ENCODE data around the gene PTPN14.

Gene PTPN14

DNA sequence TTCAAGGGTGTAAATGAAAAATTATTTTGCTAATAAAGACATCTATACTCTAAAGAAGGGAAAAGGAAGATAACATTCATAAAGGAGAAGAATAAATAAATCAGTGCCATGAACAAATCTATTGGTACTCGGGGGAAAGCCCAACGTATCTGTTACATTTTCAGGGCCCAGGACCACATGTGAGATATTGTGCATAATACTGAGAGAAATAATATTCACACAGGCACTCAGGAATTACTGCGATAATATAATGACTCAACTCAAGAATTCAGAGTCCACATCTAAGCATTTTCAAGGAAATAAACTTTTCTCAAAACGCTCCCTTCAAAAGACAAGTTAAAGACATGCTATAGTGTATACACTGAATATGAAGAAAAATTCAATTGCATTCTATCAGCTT lies 161.7 kb downstream of the PTPN14 start:
- TF ChIP-seq, protein P1, sequence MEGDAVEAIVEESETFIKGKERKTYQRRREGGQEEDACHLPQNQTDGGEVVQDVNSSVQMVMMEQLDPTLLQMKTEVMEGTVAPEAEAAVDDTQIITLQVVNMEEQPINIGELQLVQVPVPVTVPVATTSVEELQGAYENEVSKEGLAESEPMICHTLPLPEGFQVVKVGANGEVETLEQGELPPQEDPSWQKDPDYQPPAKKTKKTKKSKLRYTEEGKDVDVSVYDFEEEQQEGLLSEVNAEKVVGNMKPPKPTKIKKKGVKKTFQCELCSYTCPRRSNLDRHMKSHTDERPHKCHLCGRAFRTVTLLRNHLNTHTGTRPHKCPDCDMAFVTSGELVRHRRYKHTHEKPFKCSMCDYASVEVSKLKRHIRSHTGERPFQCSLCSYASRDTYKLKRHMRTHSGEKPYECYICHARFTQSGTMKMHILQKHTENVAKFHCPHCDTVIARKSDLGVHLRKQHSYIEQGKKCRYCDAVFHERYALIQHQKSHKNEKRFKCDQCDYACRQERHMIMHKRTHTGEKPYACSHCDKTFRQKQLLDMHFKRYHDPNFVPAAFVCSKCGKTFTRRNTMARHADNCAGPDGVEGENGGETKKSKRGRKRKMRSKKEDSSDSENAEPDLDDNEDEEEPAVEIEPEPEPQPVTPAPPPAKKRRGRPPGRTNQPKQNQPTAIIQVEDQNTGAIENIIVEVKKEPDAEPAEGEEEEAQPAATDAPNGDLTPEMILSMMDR (conservative IDR thresholded peaks at IDR 0.05), result no peak
- no peak for TF ChIP-seq ZFX (IDR thresholded peaks at IDR 0.05)
- no peak overlapping the region for H3K27ac ChIP-seq

DNA sequence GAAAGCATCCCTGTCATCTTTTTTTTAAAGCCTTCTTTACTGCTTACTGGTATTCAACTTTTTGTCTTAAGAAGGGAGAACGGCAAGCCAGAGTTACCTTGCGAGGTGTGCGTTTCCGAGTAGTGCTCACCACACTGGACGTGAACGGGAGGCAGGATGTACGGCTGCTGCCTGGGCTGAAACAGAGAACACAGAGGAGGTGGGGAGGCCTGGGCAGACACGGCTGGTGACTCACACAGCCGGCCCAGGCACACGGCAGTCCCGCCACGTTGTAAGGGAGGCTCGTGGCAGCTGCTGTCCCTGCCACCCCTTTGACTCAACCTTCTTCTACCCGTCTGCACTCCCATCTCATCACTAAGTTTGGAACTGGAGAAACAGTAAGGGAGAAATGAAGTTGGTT lies 164.7 kb downstream of the PTPN14 start:
- no peak overlapping the region for H3K27ac ChIP-seq

DNA sequence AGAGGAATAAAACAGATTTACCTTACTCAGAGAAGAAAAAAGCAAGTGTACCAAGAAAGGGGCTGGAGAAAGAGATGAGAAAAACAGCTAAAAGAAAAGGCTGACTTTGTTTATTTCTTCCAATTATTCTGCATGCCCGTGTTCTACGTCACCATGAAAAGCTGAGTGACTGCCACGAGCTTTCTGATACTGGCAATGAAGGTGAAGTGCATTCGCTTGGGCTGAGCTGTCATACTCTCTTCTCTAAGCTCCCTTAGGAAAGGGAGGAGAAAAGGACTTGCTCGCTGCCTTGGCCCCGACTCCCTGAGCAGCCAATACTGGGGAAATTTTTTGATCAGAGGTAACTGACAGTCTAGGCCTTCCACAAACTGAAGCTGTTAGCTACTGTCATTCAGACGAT lies 165.1 kb downstream of the PTPN14 start:
- no peak overlapping the region for H3K27ac ChIP-seq
- TF ChIP-seq, protein P1 (conservative IDR thresholded peaks at IDR 0.05), result no peak
- no peak for TF ChIP-seq ZFX (IDR thresholded peaks at IDR 0.05)

More for the DNA sequence above, 164.7 kb downstream of the PTPN14 start:
- TF ChIP-seq, protein P1 (conservative IDR thresholded peaks at IDR 0.05), result no peak
- TF ChIP-seq ZFX (IDR thresholded peaks at IDR 0.05), result no peak

DNA sequence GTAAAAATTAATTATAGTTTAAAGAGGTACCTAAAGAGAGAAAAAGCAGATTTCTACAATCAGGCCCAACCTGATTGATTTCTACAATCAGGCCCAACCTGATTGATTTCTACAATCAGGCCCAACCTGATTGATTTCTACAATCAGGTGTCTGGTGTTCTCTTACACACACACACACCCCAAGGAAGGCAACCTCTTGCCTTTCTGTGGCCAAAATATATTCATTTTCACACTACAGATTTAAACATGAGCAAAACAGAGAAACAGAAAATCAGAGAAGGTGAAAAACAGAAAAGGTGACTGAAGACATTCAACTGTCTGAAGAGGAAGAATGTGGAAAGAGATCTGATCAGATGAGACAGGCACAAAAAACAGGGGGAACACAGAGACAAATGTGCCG lies 166.0 kb downstream of the PTPN14 start:
- no peak for TF ChIP-seq ZFX (IDR thresholded peaks at IDR 0.05)
- TF ChIP-seq, protein P1 (conservative IDR thresholded peaks at IDR 0.05), result no peak

DNA sequence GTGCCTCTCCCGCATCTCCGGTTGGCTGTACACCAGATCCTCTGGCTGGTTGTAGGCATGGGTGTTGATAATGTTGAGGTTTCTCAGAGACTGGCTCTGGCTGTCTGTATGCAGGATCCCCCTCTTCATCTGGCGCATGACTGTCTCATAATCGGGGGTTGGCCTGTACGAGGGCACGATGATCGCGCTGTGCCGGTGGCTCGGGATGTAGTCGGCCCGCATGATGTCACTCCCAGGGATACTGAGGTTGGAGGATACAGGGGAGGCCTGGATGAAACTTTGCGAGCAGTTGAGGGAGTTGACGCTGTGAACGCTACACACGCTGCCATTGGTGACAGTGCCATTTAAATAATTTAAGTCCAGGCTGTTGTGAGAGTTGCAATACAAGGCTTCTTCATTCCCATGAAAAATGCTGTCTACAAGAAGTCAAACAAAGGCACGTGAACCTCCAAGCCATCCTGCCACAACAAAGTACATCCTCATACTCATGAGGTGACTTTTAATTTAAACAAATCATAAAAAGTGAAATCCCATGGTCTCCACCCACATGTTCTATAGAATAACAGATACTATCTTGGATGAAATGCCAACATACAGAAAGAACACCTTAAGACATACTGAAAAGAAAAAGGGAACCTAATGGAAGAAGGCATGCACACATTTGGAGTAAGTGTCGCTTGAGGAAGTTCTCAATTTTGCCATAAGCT lies 166.9 kb downstream of the PTPN14 start:
- no peak overlapping the region for H3K27ac ChIP-seq
- TF ChIP-seq, protein P1 (conservative IDR thresholded peaks at IDR 0.05), result no peak
- TF ChIP-seq ZFX (IDR thresholded peaks at IDR 0.05), result no peak

More for the DNA sequence above, 166.0 kb downstream of the PTPN14 start:
- no peak overlapping the region for H3K27ac ChIP-seq

DNA sequence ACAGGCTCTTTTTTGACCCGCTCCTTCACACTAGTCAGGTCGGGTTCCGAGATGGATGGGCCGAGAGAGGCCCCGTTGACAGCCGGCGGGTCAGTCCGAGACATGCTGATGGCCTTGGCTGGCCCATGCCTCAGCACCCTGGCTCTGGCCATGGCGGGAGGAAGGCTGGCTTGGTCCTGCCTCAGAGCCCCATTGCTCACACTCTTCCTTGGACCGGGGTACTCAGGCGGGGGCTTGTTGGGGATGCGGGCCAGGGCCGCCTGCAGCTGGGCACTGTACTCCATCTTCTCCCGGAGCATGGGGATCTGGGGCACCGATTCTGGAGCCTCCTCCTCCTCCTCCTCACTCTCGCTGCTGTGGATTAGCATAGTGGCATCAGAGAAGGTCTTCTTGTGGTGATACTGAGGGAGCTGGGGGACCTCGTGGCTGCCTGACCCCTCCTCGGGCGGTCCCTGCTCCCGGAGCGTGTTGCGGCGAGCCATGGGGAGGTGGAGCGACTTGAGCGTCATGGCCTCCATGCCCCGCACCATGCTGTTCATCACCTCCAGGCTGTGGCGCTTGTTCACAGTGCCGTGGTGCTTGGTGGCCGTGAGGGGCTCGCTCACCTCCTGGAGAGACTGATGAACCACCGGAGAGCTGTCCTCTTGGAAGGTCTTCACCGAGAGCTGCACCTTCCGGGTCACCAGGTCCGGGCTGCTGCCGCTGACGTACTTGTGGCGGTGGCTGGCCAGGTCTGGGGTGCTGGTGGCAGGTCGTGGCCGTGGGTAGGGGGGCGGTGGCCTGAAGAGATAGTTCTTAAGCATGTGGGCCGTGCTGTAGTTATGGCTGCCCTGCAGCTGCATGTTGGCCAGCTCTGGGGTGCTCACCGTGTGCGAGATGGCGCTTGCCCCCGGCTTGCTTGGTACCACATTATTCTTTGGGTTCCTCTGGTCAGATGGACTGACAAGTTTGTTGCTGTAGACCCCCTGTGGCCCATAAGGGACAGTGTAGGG lies 167.7 kb downstream of the PTPN14 start:
- no peak for TF ChIP-seq ZFX (IDR thresholded peaks at IDR 0.05)
- TF ChIP-seq, protein P1 (conservative IDR thresholded peaks at IDR 0.05), result no peak
- no peak overlapping the region for H3K27ac ChIP-seq

Data from C4-2B (cell line).